ENCODE results near the gene PRPF19.

PRPF19 gene

GRCh38 chr11:60867871-60868681 lies 38.3 kb downstream of the PRPF19 start:
- DNase-seq (ENCODE audit: extremely low spot score), result no peak
- CTCF ChIA-PET, result interaction anchor here (0.7 to 2.4 kb wide), 5 partner anchors 32 to 93 kb away, joined by 3 to 12 read pairs (median 4); no protein-coding TSS in a partner anchor
- POLR2A ChIA-PET, result no interaction called here
- no peak for TF ChIP-seq CTCF (IDR thresholded peaks at IDR 0.05; ENCODE audit: control extremely low read depth, extremely low read depth, low read depth, missing control alignments)

GRCh38 chr11:60866911-60867870 lies 39.2 kb downstream of the PRPF19 start, which contains the start of gene ZP1:
TSS of gene ZP1 (plus strand) at chr11:60867542. CDS start at chr11:60867562, 20 bp downstream.
- TF ChIP-seq CTCF (IDR thresholded peaks at IDR 0.05; ENCODE audit: control extremely low read depth, extremely low read depth, low read depth, missing control alignments), result no peak
- DNase-seq (ENCODE audit: extremely low spot score), result no peak
- ChIA-PET CTCF (interaction anchor here (0.7 to 2.4 kb wide), 5 partner anchors 9 to 105 kb away, joined by 3 to 12 read pairs (median 3); no protein-coding TSS in a partner anchor), POLR2A (no interaction called here)

GRCh38 chr11:60864856-60865513 lies 41.4 kb downstream of the PRPF19 start:
- ChIA-PET POLR2A (interaction anchor here (0.6 kb wide), 1 partner anchor 86 kb away, joined by 3 read pairs; no protein-coding TSS in a partner anchor), CTCF (interaction anchor here (1.2 kb wide), 1 partner anchor 23 kb away, joined by 3 read pairs; no protein-coding TSS in a partner anchor)
- TF ChIP-seq CTCF (IDR thresholded peaks at IDR 0.05; ENCODE audit: control extremely low read depth, extremely low read depth, low read depth, missing control alignments), result no peak
- no peak for DNase-seq (ENCODE audit: extremely low spot score)

- CTCF ChIA-PET, result interaction anchor here (0.6 to 0.8 kb wide), 3 partner anchors 19 to 97 kb away, joined by 3 read pairs; no protein-coding TSS in a partner anchor
- DNase-seq (ENCODE audit: extremely low spot score), result no peak
- POLR2A ChIA-PET, result no interaction called here
- no peak for TF ChIP-seq CTCF (IDR thresholded peaks at IDR 0.05; ENCODE audit: control extremely low read depth, extremely low read depth, low read depth, missing control alignments)
Measured at GRCh38 chr11:60863550-60864521, 42.5 kb downstream of the PRPF19 start.

DNA sequence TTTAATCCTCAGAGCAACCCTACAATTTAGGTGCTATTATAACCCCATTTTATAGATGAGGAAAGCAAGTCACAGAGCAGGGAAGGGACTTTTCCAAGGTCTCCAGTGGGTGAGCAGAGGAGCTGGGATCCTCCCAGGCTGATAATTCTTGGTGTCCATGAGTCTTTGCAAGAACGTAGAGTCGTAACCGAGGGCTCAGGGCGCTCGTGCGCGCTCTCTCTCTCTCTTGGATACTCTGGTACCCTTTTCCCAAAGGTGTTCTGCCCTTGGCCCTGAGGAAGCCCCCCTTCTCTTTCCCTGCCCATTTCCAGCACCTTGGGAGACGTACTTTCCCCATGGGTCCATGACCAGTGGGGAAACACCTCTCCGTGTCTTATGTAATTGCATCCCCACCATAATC lies 44.2 kb downstream of the PRPF19 start:
- TF ChIP-seq CTCF (IDR thresholded peaks at IDR 0.05; ENCODE audit: control extremely low read depth, extremely low read depth, low read depth, missing control alignments), result no peak
- POLR2A ChIA-PET, result no interaction called here
- DNase-seq (ENCODE audit: extremely low spot score), result no peak
- CTCF ChIA-PET, result interaction anchor here (1.1 kb wide), 1 partner anchor 13 kb away, joined by 3 read pairs; no protein-coding TSS in a partner anchor

Measured in GM10248 (cell line).